HK-2 (cell line): ENCODE results near the gene SPOCD1.
A peak's percentile ranks its signal among the peaks of the same experiment; 100 is the strongest.

Experiments used
- DNase-seq: peaks from one replicate; pipeline ENCODE4 v3.0.0-alpha.2; 2018; ENCODE audit not compliant: unreplicated experiment

SPOCD1 gene

DNA sequence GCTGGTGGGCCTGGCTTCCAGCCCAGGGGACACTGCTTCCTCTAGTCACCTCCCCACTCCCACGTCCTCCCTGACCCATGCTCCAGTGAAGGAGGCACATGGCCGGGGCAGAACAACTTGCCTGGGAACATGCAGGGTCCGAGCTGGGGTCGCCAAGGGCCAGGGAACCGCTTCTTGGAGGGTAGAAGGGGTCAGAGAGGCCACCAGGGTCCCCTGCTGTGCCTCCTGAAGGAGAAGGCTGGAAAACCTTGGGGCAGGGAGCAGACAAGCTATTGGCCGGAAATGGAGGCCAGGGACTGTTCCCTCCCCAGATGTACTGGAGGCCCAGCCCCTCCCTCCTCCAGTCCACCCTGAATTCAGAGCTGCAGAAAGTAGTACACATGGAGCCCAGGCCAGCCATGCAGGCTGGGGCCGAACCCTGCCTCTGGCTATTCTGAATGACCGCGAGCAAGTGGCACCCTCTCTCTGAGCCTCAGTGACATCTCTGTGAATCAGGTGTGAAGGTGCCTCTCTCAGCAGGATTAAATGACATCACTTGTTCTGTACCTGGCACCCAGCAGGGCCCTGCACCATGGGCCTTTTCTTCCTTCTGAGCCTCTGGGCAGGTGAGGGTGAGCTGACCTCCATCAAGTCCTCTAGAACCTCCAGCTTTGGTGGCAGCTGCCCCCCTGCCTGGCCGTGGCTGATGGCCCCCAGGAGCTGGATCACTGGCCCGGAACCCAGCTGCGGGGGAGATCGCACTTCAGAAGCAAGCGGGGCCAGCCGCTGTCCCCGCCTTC, 15.7 kb downstream of the SPOCD1 start:
- no peak for DNase-seq

DNA sequence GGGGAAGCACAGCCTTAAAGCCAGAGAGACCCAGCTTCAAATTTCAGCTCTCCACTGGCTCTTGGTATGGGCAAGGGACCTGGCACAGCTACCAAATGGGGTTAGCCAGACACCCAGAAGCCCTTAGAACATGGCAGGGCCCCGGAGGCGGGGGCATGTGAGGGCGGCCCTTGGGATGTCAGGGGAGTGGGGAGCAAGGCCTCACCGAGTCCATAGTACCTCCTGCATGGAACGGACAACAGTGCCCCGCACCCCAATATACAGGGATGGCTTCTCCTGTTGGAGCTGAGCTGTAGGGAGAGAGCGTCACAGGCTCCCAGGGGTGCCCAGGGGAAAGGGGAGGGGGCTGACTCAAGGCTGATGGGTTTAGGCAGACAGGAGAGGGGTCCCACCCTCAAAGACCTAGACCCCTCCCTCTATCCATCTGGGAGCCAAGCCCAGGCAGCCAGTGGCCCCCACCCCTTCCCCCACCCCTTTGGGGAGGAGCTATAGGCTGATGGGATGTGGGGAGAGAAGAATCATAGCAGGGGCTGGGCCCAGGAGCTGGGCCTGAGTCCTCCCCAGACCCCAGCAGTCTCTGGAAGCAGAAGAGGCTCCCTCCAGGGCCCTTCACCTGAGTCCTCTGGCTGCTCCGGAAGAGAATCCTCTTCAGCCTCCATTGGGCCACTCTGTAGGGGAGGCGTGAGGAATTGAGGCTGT, 16.5 kb downstream of the SPOCD1 start:
- no peak for DNase-seq

DNA sequence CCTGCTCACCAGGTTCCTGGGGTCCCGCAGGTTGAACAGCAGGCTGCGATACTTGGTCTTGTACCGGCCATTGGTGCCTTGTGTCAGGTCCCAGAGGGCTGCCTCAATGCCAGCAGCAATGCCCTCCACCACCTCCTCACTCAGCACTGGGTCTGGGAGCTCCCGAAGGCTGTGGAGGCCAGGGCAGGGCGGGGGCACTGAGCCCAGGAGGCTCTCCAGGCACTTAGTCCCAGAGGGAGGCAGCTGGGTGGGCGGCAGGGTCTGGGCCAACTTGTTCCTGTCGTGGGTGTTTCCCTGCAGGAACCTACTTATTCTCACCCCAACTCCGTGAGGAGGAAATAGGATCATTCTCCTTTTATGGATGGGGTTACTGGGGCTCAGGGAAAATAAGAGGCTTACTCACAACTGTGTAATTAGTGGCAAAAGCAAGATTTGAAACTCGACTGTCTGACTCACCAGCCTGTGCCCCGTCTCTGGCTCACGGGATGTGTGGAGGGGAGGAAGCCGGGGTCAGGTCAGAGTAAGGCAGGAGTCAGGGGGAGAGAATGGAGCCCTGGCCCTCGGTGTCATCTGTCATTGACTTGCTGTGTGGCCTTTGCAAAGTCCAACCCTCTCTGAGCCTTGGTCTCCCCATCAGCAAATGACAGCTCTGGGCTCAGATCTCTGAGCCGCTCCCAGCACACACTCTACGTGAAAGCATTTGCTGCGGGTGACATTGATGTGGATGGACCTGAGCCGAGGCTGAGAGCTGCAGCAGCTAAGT, 17.2 kb downstream of the SPOCD1 start:
- DNase-seq, result peak; percentile 71

DNA sequence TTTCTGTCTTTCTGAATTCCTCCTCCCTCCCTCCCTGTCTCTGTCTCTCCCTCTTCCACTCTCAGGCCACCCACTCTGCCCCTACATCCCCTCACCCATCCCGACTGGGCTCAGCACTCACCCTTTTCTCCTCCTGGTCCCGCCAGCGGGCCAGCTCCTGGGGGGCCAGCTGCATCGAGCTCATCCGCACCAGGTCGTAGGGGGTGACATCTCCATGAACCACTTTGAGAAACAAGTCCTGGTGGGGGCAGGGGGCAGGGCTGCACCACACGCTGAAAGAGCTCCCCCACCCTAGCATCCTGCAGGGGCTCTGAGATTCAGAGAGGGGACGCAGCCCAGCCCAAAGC, 17.8 kb downstream of the SPOCD1 start:
- DNase-seq, result no peak

DNA sequence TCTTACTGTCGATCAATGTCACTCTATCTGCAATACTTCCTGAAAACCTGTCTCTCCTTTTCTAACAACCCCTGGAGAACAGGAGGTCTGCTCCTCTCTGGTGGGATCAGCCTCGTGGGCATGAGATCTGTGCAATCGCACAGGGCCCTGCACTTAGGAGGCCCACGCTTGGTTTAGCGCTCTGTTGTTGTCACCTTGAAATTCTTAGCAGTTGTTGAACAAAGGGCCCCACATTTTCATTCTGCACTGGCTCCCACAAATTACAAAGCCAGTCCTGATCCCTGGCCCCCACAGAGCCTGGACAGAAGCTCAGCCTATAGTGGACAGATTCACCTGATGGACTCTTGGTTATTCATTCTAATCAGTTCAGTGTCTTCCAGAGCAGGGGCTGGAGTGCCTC, 18.6 kb downstream of the SPOCD1 start:
- no peak for DNase-seq

DNA sequence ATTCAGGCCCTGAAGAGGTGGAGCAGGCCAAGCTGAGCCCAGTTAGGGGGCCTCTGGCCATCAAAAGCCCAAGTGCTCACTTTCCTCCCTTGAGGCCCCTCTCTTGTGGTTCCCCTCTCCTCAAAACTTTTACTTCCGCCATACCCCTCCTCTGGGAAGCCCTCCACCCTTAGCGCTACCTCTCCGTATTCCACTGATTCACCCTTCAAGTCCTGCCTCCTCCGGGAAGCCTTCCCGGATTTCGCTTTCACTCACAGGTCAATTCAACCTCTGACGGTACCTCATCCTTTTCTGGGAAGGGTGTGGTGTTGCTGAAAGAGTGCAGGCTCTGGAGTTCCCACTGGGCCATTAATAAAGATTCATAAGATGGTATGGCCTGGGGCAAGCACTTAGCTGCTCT, 19.1 kb downstream of the SPOCD1 start:
- DNase-seq, result no peak

DNA sequence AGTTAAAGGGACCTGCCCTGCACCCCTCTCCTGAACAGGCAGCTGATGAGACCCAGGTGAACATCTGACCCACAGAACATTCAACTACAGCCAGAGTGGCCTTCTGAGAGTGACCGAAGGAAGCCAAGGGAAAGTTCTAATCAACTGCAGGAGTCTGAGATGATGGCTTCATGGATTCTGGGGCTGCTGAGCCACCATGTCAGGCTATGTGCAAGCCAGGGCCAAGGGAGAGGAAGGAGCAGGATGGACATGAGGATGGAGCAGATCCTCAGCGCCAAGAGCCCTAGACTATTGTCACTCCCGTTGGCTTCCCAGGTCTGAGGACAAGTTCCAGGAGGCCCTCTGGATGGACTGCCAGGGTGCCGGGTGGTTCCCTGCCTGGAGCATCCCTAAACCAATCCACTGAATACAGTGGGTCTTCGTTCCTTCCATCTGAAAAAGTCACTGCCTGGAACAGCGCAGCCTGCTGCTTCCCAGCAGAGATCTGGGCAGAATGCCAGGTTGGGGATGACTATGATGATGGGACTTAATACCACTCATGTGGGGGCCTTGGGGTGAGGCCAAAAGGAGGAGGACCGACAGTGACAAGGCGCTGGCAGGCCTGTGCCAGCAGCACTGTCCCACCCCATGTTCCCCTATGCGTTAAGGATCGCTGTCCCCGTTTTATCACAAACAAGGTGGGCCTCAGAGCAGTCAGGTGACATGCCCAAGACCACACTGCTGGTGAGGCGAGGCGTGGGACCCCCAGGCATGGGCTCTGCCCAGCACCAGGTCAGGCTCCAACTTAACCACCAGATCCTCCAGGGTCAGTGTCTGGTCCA, 19.8 kb downstream of the SPOCD1 start:
- peak; percentile 45 for DNase-seq

DNA sequence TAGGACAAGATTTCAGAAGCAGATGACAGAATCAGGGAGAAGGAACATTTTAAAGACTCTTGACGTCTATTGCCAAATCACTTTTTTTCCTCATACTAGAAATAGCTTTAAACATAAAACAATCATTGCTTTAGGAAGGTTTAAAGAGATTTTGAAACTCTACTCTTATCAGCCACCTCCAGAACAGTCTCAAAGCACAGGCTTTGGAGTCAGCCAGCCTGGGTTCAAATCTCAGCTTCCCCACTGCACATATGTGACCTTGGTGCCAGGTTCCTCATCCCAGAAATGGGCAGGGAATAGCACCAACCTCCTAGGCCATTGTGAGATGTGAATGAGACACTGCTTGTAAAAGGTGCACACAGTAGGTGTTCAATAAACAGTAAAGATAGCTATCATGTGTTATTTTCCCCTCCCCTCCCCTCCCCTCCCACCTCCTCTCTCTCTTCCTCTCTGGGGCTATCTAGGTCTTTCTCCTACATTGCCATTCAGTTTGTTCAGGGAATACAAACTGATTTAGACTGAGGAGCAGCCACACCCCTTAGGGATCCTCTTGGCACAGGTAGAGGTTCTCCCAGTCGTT, 20.6 kb downstream of the SPOCD1 start:
- no peak for DNase-seq

DNA sequence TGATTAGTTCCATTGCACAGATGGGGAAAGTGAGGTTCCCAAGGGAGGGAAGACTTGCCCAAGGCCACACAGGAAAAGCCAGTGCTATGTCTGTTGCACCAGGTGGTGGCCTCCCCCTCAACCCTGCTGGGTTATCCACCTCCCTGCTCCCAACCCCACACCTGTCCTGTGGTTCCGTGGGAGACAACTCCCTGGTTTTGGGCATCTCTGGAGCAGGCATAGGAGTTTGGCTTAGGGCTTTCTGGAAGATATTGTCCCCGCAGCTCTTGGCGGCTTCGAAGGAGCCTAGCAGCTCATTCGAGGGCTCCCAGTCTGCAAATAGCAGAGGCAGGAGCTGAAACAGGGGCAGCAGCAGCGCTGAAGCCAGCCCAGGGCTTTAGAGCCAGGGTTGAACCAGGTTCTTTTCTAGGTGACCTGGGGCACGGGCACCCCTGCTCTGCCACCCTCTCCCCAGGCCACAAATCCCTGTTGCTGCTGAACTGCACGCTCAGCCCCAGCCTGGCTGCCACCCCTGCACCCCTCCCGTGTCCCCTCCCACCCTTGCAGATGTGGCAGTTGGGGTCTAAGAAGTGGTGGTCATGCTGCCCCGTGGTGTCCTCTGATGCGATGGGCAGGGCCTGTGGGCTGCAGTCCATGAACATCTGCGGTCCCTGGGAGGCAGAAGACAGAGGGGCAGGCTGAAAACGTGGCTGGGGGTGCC, 22.1 kb downstream of the SPOCD1 start:
- DNase-seq, result no peak

DNA sequence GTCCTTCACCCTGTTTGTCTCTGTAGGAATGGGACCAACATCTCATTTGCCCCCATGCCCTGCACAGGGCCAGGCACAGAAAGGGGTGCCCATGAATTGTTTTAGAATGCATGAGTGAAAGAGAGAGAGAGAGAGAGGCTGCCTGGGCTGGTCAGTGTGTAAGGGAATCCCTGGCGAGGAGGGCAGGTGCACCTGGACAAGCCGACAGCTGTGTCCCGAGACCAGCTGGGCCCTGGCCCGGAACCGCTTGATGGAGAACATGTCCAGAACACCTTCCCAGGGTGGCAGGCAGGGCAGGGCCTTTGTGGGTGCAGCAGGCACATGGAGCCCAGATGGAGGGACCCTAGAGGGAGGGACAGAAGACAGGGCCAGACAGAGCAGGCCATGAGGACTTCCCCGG, 22.7 kb downstream of the SPOCD1 start:
- no peak for DNase-seq

DNA sequence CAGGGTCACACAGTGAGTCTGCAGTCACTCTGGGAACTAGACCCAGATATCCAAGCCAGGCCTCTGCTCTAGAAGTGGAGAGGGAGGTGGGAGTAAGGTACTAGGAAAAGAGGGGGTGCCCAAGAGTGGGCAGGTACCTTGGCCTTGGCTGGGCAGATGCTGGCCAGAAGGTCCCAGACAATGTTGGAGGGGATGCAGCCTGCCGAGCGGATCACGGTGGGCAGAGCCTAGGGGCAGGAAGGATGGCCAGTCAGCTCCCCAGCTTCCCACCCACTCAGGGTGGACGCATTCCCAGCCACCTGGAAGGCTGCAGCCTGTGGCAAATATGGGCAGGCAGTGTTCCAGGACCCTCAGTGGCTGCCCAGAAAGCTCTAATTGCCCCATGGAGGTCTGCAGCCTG, 23.3 kb downstream of the SPOCD1 start:
- no peak for DNase-seq

DNA sequence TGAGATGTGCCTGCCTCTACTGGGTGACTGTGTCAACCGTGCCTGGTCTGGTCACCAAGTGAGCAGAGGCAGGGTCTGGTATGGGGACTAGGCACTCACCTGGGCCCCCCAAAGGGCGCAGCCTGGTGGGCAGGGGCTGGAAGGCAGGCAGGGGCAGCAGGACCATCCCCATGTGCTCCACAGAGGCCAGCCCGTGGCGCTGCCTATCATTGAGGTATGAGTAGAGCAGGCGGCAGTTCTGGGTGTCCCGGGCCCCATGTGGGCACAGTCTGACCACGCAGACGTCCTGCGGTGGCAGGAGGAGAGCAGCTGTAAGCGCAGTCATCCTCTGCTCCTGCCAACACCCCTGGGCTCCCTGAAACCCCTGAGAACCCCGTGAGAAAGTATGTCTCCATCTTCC, 23.7 kb downstream of the SPOCD1 start:
- DNase-seq, result no peak

DNA sequence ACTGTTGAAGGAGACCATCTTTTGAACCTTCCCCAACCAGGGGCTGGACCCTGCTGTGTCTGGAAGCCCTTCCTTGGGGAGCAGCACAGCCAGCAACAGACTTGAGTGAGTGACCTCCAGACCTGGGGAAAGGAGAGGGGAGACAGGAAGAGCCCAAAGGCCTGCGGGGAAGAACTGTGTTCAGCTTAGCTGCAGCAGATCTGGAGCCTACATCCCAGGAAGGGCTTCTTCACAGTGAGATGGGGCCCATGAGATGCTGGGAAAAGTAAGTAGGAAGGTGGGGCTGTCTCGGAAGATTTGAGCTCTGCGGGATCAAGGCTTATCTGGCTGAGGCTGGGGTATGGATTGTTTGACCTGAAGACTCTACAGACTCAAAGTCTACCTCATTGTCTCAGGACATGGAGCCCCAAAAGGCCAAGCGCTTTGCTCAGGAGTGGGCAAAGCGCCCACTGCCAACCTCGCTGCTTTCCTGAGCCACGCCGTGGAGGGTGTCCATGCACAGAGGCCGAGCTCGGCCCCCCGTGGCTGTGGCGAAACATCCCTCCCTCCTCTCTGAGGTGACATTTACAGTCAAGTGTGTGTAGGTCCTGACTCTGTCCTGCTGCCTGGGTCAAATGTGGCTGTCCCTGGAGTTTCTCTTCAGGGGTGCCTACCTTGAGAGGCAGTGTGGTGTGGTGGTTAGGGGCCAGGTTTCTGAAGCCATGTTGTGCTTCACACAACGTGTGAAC, 24.5 kb downstream of the SPOCD1 start:
- no peak for DNase-seq

DNA sequence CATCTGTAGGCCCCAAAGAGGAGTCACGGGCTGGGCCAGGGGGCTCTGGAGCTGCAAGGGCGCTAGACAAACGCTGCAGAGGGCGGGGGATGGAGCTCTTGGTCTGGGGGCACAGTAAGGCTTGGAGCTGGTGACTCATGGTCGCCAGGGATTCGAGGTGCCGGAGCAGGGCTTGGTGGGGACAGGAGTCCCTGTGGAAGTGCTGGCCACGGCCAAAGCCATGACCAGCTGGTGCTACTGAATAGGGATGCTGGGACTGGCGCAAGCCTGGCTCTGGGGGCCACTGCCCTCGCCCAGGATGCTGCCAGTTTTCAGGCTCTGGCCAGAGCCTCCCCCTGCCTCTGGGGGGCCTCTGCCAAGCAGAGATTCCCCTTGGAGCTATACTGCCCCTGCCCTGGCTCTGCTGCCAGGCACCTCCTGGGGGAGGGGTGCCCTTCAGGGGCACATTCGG, 25.2 kb downstream of the SPOCD1 start:
- DNase-seq, result no peak

DNA sequence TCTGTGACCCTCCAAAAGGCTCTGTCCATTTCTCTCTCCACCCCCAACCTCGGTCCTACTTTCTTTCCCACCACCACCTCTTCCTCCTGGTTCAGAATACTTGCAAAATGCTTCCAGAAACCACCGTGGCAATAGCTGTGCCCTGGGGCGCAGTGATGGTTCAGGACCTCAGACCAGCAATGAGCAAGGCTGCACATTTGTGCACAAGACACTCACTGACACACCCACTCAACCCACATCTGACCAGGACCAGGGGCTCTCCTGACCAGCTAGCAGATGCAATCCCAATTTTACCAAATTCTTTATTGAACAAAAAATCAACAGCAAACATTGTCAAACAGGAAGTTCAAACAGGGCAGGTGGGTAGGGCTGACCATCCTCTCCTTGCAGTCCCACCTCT, 25.7 kb downstream of the SPOCD1 start:
- no peak for DNase-seq

DNA sequence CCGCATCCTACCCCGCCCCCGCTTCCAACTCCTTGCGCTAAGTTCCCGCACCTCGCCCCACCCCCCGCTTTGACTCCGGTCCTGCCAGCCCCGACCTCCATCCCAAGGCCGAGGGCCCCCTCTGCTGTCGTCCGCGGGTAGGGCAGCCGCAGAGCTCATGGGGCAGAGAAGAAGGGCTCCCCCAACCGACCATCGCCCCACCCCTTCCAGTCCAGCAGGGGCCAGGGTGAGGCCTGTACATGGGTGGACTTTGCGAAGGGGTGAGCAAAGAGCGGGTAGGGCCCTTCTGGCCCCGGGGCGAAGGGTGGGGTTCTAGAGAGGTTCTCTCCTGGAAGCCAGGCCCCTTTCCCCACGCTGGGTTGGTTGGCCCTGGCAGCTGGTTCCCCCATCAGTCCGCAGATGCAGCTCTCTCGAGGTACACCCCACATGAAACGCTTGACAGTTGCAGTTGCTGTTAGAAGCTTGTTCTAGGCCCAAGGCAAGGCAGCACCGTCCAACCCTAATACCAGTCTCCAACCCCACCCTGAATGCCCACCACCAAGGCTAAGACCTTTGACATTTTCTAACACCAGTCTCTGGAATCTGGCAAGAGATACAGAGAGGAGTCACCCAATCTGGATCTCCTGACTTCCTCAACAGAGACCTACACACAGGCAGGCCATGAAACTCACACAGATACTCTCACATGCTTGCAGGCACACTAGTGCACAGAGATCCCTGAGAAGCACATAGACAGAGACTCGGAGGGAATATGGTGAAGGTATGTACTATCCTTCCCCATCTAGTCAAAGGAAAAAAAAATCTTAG, 26.4 kb downstream of the SPOCD1 start:
- peak; percentile 91 for DNase-seq

DNA sequence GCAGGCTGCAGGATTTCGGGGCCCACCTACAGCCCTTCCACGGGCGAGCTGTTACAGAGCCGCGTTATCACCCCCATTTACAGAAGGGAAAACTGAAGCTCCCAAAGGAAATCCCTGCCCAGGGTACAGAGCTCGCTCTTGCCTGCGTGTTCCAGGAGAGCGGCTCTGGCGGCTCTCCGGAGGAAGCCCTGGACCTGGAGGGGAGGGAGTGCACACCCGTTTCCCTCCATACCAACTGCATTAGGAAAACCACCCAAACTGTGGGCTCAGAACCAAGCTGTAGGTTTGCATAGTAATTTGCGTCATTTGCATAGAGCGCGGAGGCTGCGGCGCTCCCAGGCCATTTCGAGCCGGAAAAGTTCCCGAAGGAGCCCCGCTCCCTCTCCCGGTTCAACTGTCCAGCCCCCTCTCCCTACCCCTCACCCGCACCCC, 27.0 kb downstream of the SPOCD1 start:
- DNase-seq, result no peak

DNA sequence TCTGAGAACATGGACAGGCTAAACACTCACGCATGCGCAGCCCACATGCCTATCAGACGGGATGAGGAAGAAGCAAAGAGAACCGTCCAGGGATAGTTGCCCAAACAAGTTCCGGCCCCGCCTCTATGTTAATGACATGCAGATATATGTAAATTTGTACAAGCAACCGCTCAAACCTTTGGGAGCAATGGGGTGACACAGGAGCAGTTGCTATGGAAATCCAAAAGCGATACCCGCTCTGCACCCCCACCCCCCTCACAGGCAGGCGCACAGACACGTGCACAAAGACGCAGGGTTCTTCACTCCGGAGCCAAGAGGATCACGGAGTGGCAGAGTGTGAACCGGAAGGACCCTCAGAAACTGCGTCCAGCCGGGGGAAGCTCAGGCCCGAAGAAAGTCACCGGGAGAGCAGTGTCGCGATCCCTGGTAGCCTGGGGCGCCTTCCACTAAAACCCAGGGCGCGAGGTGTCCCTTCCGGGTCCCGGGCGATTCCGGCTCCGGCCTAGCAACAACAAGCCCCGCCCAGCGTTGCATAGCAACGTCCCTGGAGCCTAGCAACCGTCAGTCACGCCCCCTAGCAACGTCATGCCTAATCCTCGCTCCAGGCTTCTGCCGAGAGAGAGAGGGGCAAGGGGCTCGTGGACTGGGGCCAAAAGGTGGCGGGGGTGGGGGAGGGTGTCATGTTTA, 27.5 kb downstream of the SPOCD1 start:
- peak; percentile 91 for DNase-seq

DNA sequence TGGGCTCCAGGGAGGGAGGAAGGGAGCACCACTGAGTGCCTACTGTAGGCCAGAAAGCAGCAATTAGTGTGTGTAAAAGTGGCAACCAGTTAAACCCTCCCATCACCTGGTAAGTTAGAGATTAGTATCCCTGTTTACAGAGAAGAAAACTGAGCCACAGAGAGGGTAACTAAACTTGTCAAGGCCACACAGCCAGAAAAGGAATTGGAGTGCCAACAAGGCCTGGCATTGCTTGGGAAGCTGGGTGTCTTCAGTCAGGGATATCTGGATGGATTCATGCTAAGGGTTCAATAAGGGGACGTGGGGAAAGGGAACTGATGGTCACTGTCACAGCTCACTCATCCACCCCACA, 28.1 kb downstream of the SPOCD1 start:
- DNase-seq, result no peak
